HG03060 (cell line): ENCODE data around the gene PCDHA2.
"Not testable (repeated sequence)": the region's sequence is repeated elsewhere in the genome, so short reads cannot be mapped to it uniquely, and the experiment has no call there.

Experiments
- ATAC-seq: cut with Tn5 transposase; IDR thresholded peaks from one replicate; pipeline ENCODE4 v1.9.1; 2021; ENCODE audit warnings: low read depth, moderate number of reproducible peaks; ENCODE audit not compliant: unreplicated experiment

PCDHA2 gene

GRCh38 chr5:140808889-140809291, 14.2 kb downstream of the PCDHA2 start:
- ATAC-seq = no peak

GRCh38 chr5:140821375-140822280, 27.0 kb downstream of the PCDHA2 start, which contains the start of gene PCDHA5:
PCDHA5 (plus strand) TSS chr5:140821613.
- no peak for ATAC-seq

DNA sequence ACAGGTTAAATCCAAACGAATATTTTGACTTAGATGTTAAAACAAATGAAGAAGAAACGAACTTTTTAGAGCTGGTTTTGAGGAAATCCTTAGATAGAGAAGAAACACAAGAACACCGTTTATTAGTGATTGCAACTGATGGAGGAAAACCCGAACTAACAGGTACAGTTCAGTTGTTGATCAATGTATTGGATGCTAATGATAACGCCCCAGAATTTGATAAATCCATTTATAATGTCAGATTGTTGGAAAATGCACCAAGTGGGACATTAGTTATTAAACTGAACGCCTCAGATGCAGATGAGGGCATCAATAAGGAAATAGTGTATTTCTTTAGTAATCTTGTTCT, 27.6 kb downstream of the PCDHA2 start:
- ATAC-seq = no peak

- ATAC-seq = not testable (repeated sequence)
These were observed 28.3 kb downstream of the PCDHA2 start for GRCh38 chr5:140822969-140823368.

DNA sequence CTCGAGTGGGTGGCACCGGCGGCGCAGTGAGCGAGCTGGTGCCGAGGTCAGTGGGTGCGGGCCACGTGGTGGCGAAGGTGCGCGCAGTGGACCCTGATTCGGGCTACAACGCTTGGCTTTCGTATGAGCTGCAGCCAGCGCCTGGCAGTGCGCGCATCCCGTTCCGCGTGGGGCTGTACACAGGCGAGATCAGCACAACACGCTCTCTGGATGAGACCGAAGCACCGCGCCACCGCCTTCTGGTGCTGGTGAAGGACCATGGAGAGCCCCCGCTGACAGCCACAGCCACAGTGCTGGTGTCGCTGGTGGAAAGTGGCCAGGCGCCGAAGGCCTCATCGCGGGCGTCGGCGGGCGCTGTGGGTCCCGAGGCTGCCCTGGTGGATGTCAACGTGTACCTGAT, 28.8 kb downstream of the PCDHA2 start:
- no peak for ATAC-seq

DNA sequence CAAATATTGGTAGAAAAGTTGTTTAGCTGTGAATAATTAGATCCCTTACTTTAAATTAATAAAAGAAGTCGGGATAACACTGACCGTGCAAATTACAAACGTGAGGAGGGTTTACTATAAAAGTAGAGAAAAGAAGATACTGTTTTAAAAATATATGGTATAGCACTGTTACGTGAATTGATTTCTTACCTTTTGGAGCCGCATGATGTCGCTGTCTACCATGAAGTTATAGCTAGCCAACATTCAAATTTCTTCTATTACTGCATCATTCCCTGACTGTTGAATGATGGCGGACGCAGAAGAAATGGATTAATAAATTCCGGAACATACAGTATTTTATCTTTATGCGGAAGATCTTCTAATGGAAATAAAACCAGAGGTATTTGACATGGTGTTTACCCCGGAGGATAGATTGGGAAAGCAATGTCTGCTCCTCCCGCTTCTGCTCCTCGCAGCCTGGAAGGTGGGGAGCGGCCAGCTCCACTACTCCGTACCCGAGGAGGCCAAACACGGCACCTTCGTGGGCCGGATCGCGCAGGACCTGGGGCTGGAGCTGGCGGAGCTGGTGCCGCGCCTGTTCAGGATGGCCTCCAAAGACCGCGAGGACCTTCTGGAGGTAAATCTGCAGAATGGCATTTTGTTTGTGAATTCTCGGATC, 33.2 kb downstream of the PCDHA2 start, which contains the start of gene PCDHA6:
Gene PCDHA6, plus strand, starts transcription at position 257 of the 658 bp plus-strand sequence. Its CDS starts 132 bp downstream, at position 389.
- no peak for ATAC-seq

DNA sequence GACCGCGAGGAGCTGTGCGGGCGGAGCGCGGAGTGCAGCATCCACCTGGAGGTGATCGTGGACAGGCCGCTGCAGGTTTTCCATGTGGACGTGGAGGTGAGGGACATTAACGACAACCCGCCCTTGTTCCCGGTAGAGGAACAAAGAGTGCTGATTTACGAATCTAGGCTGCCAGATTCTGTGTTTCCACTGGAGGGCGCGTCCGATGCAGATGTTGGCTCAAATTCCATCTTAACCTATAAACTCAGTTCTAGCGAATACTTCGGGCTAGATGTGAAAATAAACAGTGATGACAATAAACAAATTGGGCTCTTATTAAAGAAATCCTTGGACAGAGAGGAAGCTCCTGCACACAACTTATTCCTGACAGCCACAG, 33.7 kb downstream of the PCDHA2 start:
- no peak for ATAC-seq

GRCh38 chr5:140829511-140830501, 35.2 kb downstream of the PCDHA2 start:
- not testable (repeated sequence) for ATAC-seq

DNA sequence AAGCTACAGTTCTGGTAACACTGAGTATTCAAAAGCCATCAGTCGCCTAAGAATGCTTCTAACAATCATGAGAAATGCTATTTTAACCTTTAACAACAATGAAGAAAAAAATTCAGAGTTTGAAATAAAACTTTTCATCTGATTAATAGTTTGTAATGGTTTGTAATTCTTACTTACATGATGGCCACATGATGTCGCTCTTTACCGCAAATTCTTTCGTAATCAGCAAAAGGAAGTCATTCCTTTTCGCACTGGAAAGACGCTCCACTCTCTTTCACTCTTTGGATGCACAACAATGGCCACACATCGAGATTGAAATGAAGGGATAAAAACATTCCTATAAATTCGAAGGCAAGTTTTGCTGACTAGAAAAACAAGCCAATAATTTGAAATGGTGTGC, 39.3 kb downstream of the PCDHA2 start, which contains the start of gene PCDHA7:
Gene PCDHA7, plus strand, starts transcription at position 277 of the 400 bp plus-strand sequence. Its CDS starts 115 bp downstream, at position 392.
- no peak for ATAC-seq

DNA sequence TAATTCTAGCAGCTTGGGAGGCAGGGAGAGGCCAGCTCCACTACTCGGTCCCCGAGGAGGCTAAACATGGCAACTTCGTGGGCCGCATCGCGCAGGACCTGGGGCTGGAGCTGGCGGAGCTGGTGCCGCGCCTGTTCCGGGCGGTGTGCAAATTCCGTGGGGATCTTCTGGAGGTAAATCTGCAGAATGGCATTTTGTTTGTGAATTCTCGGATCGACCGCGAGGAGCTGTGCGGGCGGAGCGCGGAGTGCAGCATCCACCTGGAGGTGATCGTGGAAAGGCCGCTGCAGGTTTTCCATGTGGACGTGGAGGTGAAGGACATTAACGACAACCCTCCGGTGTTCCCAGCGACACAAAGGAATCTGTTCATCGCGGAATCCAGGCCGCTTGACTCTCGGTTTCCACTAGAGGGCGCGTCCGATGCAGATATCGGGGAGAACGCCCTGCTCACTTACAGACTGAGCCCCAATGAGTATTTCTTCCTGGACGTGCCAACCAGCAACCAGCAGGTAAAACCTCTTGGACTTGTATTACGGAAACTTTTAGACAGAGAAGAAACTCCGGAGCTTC, 39.9 kb downstream of the PCDHA2 start:
- ATAC-seq = not testable (repeated sequence)

GRCh38 chr5:140835622-140836510, 41.2 kb downstream of the PCDHA2 start:
- ATAC-seq = no peak

DNA sequence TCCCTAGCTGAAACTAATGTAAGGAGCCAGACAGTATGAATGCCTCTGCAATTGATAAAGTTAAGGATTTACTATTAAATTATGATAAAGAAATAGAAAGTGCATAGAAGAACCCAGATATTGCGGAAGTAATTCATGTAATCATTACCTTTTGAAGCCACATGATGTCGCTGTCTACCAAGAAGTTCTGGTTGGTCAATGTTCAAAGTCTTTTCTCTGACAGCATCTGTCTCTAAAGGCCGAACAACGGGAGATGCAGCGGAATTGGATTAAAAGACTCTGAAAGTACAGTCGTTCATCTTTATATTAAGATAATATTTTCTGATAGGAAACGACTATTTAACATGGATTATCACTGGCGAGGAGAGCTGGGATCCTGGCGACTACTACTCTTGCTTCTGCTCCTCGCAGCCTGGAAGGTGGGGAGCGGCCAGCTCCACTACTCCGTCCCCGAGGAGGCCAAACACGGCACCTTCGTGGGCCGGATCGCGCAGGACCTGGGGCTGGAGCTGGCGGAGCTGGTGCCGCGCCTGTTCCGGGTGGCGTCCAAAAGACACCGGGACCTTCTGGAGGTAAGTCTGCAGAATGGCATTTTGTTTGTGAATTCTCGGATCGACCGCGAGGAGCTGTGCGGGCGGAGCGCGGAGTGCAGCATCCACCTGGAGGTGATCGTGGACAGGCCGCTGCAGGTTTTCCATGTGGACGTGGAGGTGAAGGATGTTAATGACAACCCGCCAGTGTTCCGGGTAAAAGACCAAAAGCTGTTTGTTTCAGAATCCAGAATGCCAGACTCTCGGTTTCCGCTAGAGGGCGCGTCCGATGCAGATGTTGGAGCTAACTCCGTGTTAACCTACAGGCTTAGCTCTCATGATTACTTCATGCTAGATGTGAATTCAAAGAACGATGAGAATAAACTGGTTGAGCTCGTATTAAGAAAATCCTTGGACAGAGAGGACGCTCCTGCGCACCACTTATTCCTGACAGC, 46.6 kb downstream of the PCDHA2 start, which contains the start of gene PCDHA8:
Gene PCDHA8, plus strand, starts transcription at position 210 of the 985 bp plus-strand sequence. Its CDS starts 135 bp downstream, at position 345.
- no peak for ATAC-seq

- no peak for ATAC-seq
These were observed 48.4 kb downstream of the PCDHA2 start for GRCh38 chr5:140842798-140843733.
